NCI-H2227 (cell line): ENCODE results near the gene PARP14.
"Not testable (repeated sequence)": the region's sequence is repeated elsewhere in the genome, so short reads cannot be mapped to it uniquely, and the experiment has no call there.

ENCODE experiments used
- DNase-seq: peaks from one replicate; lab custom pipeline; 2025; ENCODE audit not compliant: unreplicated experiment; lab: John Stamatoyannopoulos, UW

PARP14 gene

GRCh38 chr3:122719273-122719921 is 38.8 kb downstream of the PARP14 start:
- no peak for DNase-seq

- no peak for DNase-seq
These were observed 44.5 kb downstream of the PARP14 start for GRCh38 chr3:122725106-122725505.

GRCh38 chr3:122727294-122727693 is 46.7 kb downstream of the PARP14 start:
- DNase-seq, result no peak

- DNase-seq, result no peak
These were observed 47.1 kb downstream of the PARP14 start for GRCh38 chr3:122727766-122728165.

GRCh38 chr3:122728186-122728585 is 47.5 kb downstream of the PARP14 start:
- DNase-seq, result no peak

- DNase-seq, result no peak
These were observed 48.3 kb downstream of the PARP14 start for GRCh38 chr3:122728756-122729514.

- DNase-seq, result no peak
These were observed 49.6 kb downstream of the PARP14 start for GRCh38 chr3:122730240-122730639.

- DNase-seq, result not testable (repeated sequence)
These were observed 52.3 kb downstream of the PARP14 start for GRCh38 chr3:122732682-122733525.

GRCh38 chr3:122739172-122739571 is 58.5 kb downstream of the PARP14 start:
- no peak for DNase-seq

GRCh38 chr3:122742234-122742633 is 61.6 kb downstream of the PARP14 start:
- no peak for DNase-seq

- no peak for DNase-seq
These were observed 63.0 kb downstream of the PARP14 start for GRCh38 chr3:122743581-122744120.

GRCh38 chr3:122745369-122746021 is 64.9 kb downstream of the PARP14 start:
- no peak for DNase-seq

GRCh38 chr3:122747295-122747694 is 66.7 kb downstream of the PARP14 start:
- not testable (repeated sequence) for DNase-seq

- DNase-seq, result no peak
These were observed 67.7 kb downstream of the PARP14 start for GRCh38 chr3:122748347-122748746.

GRCh38 chr3:122754929-122755328 is 74.3 kb downstream of the PARP14 start:
- DNase-seq, result no peak

- no peak for DNase-seq
These were observed 74.9 kb downstream of the PARP14 start for GRCh38 chr3:122755491-122755890.

GRCh38 chr3:122758877-122759560 is 78.4 kb downstream of the PARP14 start:
- DNase-seq, result no peak

- DNase-seq, result no peak
These were observed 80.0 kb downstream of the PARP14 start for GRCh38 chr3:122760453-122761271.

GRCh38 chr3:122766430-122766829 is 85.8 kb downstream of the PARP14 start:
- no peak for DNase-seq
